Renal cortex interstitium (tissue), 15 donors: ENCODE results near the gene PLCG2. TPM values are rescaled to one million over a fixed set of nuclear protein-coding genes. Genes with fewer than 3 reads are reported as not detected.
"Not testable (repeated sequence)": the region's sequence is repeated elsewhere in the genome, so short reads cannot be mapped to it uniquely, and the experiment has no call there.

Experiments used
- DNase-seq, 11 donors: peaks; one replicate each; pipeline ENCODE4 v3.0.0-alpha.2; 2013; ENCODE audit warnings: low read depth in 9 of 11, low spot score in 4 of 11; ENCODE audit errors: extremely low read depth in 1 of 11
- long read RNA-seq, 16 experiments: transcript quantifications; one replicate each; lab custom pipeline, GENCODE V29; 2026
- polyA plus RNA-seq, 3 donors: library from polyadenylated mRNA; unstranded; fragments of 120-200 nt; gene quantifications; one replicate each; pipeline ENCODE4 v1.2.1, GENCODE V29; 2013; ENCODE audit not compliant: insufficient read length in 3 of 3

PLCG2 gene
- polyA plus RNA-seq = 10 to 100 TPM; 30.1 to 70.6 (median 33.5) TPM
- long read RNA-seq, donor 1 = 0 reads
- long read RNA-seq, donor 2, full-length matches to known transcripts = 1 of 11 reads
- long read RNA-seq, donor 2, partial matches to known transcripts = 10 of 11 reads
- long read RNA-seq, donor 2, other reads (novel, unspliced or antisense) = 0 of 11 reads
- long read RNA-seq, donor 3, full-length matches to known transcripts = 3 of 14 reads
- long read RNA-seq, donor 3, partial matches to known transcripts = 11 of 14 reads
- long read RNA-seq, donor 3, other reads (novel, unspliced or antisense) = 0 of 14 reads
- long read RNA-seq, donor 4, full-length matches to known transcripts = 5 of 5 reads
- long read RNA-seq, donor 4, partial matches to known transcripts = 0 of 5 reads
- long read RNA-seq, donor 4, other reads (novel, unspliced or antisense) = 0 of 5 reads
- long read RNA-seq, donor 5 = 0 reads
- long read RNA-seq, donor 6, full-length matches to known transcripts = 3 of 3 reads
- long read RNA-seq, donor 6, partial matches to known transcripts = 0 of 3 reads
- long read RNA-seq, donor 6, other reads (novel, unspliced or antisense) = 0 of 3 reads
- long read RNA-seq, donor 7, partial matches to known transcripts = 0 of 3 reads
- long read RNA-seq, donor 7, other reads (novel, unspliced or antisense) = 0 of 3 reads
- long read RNA-seq, donor 8 = 0 reads
- long read RNA-seq, donor 9, full-length matches to known transcripts = 3 of 14 reads
- long read RNA-seq, donor 9, partial matches to known transcripts = 11 of 14 reads
- long read RNA-seq, donor 9, other reads (novel, unspliced or antisense) = 0 of 14 reads
- long read RNA-seq, donor 10, full-length matches to known transcripts = 2 of 2 reads
- long read RNA-seq, donor 10, partial matches to known transcripts = 0 of 2 reads
- long read RNA-seq, donor 10, other reads (novel, unspliced or antisense) = 0 of 2 reads
- long read RNA-seq, donor 11, full-length matches to known transcripts = 5 of 5 reads
- long read RNA-seq, donor 11, partial matches to known transcripts = 0 of 5 reads
- long read RNA-seq, donor 11, other reads (novel, unspliced or antisense) = 0 of 5 reads
- long read RNA-seq, donor 12 = 0 reads
- long read RNA-seq, donor 13 = 0 reads
- long read RNA-seq, donor 14, full-length matches to known transcripts = 2 of 2 reads
- long read RNA-seq, donor 14, partial matches to known transcripts = 0 of 2 reads
- long read RNA-seq, donor 14, other reads (novel, unspliced or antisense) = 0 of 2 reads
- long read RNA-seq, donor 15, full-length matches to known transcripts = 1 of 1 reads
- long read RNA-seq, donor 15, partial matches to known transcripts = 0 of 1 reads
- long read RNA-seq, donor 15, other reads (novel, unspliced or antisense) = 0 of 1 reads
- long read RNA-seq, donor 16, full-length matches to known transcripts = 2 of 12 reads
- long read RNA-seq, donor 16, partial matches to known transcripts = 10 of 12 reads
- long read RNA-seq, donor 16, other reads (novel, unspliced or antisense) = 0 of 12 reads

GRCh38 chr16:81778861-81779535, at the start of gene PLCG2:
TSS of gene PLCG2 (plus strand) at chr16:81779291. CDS start at chr16:81785990, 6,699 bp downstream.
- peak in 5 of 11 donors; percentile 20 to 61 (median 54) for DNase-seq

- DNase-seq = no peak
These were observed 49.6 kb upstream of the PLCG2 start for GRCh38 chr16:81729451-81729850.

- DNase-seq = peak; percentile 61 to 86 (median 81)
These were observed 48.7 kb upstream of the PLCG2 start for GRCh38 chr16:81730090-81731051.

- DNase-seq = peak in 3 of 11 donors; percentile 59 to 60 (median 59)
These were observed 47.4 kb upstream of the PLCG2 start for GRCh38 chr16:81731649-81732048.

- no peak for DNase-seq
These were observed 46.4 kb upstream of the PLCG2 start for GRCh38 chr16:81732699-81733098.

GRCh38 chr16:81733295-81733694, 45.8 kb upstream of the PLCG2 start:
- DNase-seq = no peak

GRCh38 chr16:81734632-81735434, 44.3 kb upstream of the PLCG2 start:
- no peak for DNase-seq

GRCh38 chr16:81737885-81738536, 41.1 kb upstream of the PLCG2 start:
- peak; percentile 56 to 77 (median 72) for DNase-seq

GRCh38 chr16:81738783-81739496, 40.2 kb upstream of the PLCG2 start:
- DNase-seq = no peak

GRCh38 chr16:81739503-81739902, 39.6 kb upstream of the PLCG2 start:
- DNase-seq = no peak

- DNase-seq = no peak
These were observed 38.9 kb upstream of the PLCG2 start for GRCh38 chr16:81740169-81740568.

GRCh38 chr16:81741430-81741770, 37.7 kb upstream of the PLCG2 start:
- DNase-seq = not testable (repeated sequence)

- DNase-seq = no peak
These were observed 34.7 kb upstream of the PLCG2 start for GRCh38 chr16:81744385-81744784.

GRCh38 chr16:81744911-81745310, 34.2 kb upstream of the PLCG2 start:
- no peak for DNase-seq
